HCT116 (cell line): ENCODE data around the gene DOHH.

Experiments used
- CBX3 ChIP-seq: IDR thresholded peaks from 2 replicates; pipeline ENCODE4 v1.6.1; 2012; ENCODE audit warnings: low read depth
- EGR1 ChIP-seq: IDR thresholded peaks from 2 replicates; pipeline ENCODE4 v1.6.1; 2012; ENCODE audit warnings: low read depth
- EZH2 ChIP-seq: fragments of 200-600 bp; sonication (generic); IDR thresholded peaks from 2 replicates; pipeline ENCODE4 v1.6.1; 2017; ENCODE audit warnings: antibody characterized with exemption, mixed run types
- EZH2phosphoT487 ChIP-seq: fragments of 200-600 bp; IDR thresholded peaks from 2 replicates; pipeline ENCODE4 v1.6.1; 2018; ENCODE audit warnings: antibody characterized with exemption, borderline replicate concordance
- JUND ChIP-seq: IDR thresholded peaks from 2 replicates; pipeline ENCODE4 v1.6.1; 2012
- MAX ChIP-seq: IDR thresholded peaks from 2 replicates; pipeline ENCODE4 v1.6.1; 2012
- POLR2A ChIP-seq: IDR thresholded peaks from 2 replicates; pipeline ENCODE4 v1.7.0; 2011; ENCODE audit warnings: borderline replicate concordance; ENCODE audit not compliant: insufficient read depth, insufficient read length; ENCODE audit errors: extremely low read depth
- RAD21 ChIP-seq: IDR thresholded peaks from 2 replicates; pipeline ENCODE4 v1.6.1; 2012; ENCODE audit warnings: low read depth, mild to moderate bottlenecking
- SP1 ChIP-seq: IDR thresholded peaks from 2 replicates; pipeline ENCODE4 v1.6.1; 2012; ENCODE audit warnings: low read depth
- YY1 ChIP-seq: IDR thresholded peaks from 2 replicates; pipeline ENCODE4 v1.6.1; 2011; ENCODE audit warnings: low read length, low read depth, moderate library complexity, mild to moderate bottlenecking; ENCODE audit not compliant: insufficient replicate concordance; ENCODE audit errors: extremely low read depth
- ZNF274 ChIP-seq: fragments of 200-500 bp; sonication (Bioruptor generic); IDR thresholded peaks from 2 replicates; pipeline ENCODE4 v1.6.1; 2014; ENCODE audit warnings: mild to moderate bottlenecking, low read depth, low read length, inconsistent platforms
- TF ChIP-seq, protein P1 (sequence below), 3 experiments: fragments of 200-600 bp in 1 of 3; sonication (generic) in 1 of 3; IDR thresholded peaks in 2 of 3; conservative IDR thresholded peaks in 1 of 3; 2 replicates each; pipeline ENCODE4 v1.5.1; 2012 to 2017; ENCODE audit warnings: low read depth in 2 of 3, low read length in 2 of 3, antibody characterized with exemption in 1 of 3, borderline replicate concordance in 1 of 3, control low read depth in 1 of 3, mild to moderate bottlenecking in 1 of 3, mixed read lengths in 1 of 3, mixed run types in 1 of 3, moderate library complexity in 1 of 3; ENCODE audit not compliant: insufficient read depth in 1 of 3
- TF ChIP-seq, protein P2 (sequence below): IDR thresholded peaks from 2 replicates; pipeline ENCODE4 v1.6.1; 2012
- TF ChIP-seq, protein P3 (sequence below): IDR thresholded peaks from 2 replicates; pipeline ENCODE4 v1.6.1; 2011; ENCODE audit warnings: mild to moderate bottlenecking, low read length, moderate library complexity; ENCODE audit not compliant: insufficient replicate concordance; ENCODE audit errors: extremely low read depth

GRCh38 chr19:3481241-3482090 lies 19.0 kb downstream of the DOHH start:
- TF ChIP-seq, protein P1, sequence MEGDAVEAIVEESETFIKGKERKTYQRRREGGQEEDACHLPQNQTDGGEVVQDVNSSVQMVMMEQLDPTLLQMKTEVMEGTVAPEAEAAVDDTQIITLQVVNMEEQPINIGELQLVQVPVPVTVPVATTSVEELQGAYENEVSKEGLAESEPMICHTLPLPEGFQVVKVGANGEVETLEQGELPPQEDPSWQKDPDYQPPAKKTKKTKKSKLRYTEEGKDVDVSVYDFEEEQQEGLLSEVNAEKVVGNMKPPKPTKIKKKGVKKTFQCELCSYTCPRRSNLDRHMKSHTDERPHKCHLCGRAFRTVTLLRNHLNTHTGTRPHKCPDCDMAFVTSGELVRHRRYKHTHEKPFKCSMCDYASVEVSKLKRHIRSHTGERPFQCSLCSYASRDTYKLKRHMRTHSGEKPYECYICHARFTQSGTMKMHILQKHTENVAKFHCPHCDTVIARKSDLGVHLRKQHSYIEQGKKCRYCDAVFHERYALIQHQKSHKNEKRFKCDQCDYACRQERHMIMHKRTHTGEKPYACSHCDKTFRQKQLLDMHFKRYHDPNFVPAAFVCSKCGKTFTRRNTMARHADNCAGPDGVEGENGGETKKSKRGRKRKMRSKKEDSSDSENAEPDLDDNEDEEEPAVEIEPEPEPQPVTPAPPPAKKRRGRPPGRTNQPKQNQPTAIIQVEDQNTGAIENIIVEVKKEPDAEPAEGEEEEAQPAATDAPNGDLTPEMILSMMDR (IDR thresholded peaks at IDR 0.05 in 2 of 3, conservative IDR thresholded peaks at IDR 0.05 in 1 of 3; ENCODE audit: borderline replicate concordance in 1 of 3, insufficient read depth in 1 of 3, low read depth in 2 of 3, low read length in 2 of 3) = no peak
- TF ChIP-seq EZH2 (no peak), SP1 (no peak), POLR2A (no peak), RAD21 (no peak), EGR1 (no peak), CBX3 (no peak), JUND (no peak), EZH2phosphoT487 (no peak), MAX (no peak), YY1 (no peak), ZNF274 (no peak)
- TF ChIP-seq, protein P2, sequence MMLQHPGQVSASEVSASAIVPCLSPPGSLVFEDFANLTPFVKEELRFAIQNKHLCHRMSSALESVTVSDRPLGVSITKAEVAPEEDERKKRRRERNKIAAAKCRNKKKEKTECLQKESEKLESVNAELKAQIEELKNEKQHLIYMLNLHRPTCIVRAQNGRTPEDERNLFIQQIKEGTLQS = no peak
- TF ChIP-seq, protein P3, sequence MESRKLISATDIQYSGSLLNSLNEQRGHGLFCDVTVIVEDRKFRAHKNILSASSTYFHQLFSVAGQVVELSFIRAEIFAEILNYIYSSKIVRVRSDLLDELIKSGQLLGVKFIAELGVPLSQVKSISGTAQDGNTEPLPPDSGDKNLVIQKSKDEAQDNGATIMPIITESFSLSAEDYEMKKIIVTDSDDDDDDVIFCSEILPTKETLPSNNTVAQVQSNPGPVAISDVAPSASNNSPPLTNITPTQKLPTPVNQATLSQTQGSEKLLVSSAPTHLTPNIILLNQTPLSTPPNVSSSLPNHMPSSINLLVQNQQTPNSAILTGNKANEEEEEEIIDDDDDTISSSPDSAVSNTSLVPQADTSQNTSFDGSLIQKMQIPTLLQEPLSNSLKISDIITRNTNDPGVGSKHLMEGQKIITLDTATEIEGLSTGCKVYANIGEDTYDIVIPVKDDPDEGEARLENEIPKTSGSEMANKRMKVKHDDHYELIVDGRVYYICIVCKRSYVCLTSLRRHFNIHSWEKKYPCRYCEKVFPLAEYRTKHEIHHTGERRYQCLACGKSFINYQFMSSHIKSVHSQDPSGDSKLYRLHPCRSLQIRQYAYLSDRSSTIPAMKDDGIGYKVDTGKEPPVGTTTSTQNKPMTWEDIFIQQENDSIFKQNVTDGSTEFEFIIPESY = no peak
